ENCODE data around the gene LATS2. TPM values are rescaled to one million over a fixed set of nuclear protein-coding genes. Genes with fewer than 3 reads are reported as not detected.
A peak's percentile ranks its signal among the peaks of the same experiment; 100 is the strongest.

LATS2 gene
- total RNA-seq, 4 donors from 2014 or later: 49.8 to 93.8 (median 77.0) TPM

DNA sequence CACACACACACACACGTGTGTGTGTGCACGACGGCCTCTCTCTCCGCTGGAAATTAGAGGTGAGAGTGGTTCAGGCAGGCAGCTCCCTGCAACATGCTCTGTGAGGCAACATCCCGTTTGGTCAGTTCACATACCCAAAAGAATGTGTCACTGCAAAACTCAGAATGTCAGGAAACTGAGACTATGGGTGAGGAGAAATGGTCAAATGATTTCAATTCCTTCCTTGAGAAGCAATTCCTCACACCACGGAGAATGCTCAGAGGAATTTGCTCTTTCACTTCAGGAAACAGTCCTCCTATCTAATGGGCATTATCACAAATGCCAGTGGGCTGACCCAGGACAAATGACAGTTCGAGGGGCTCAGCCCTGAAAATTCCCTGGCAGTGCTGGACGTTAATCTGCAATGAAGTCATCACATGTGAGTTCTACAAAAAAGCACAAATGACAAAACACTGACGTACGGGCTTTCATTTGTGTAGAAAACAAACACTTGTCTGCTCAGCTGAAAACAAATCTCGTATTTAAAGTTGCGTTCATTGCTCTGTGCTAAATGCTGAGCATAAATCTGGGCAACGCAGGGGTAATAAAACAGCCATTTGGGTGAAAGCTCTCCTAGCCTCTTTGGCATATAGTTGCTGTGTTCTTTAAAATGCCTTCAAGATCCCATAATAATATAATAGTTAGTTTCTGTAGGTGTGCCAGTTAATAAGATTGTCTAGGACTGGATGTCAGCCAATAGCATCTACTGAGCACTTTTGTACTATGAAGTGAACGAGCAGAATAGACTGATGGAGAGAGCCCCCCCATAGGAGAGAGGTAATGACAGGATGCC, 18.6 kb upstream of the LATS2 start:
- DNase-seq (ENCODE audit: extremely low spot score): no peak
- no peaks in the 10 kb centered on the region for H3K9me3 ChIP-seq
- peaks cover 11 to 27% (median 16%) of the 10 kb centered on the region in 4 donors for H3K4me1 ChIP-seq
- no peaks in the 10 kb centered on the region for H3K27me3 ChIP-seq
- H3K4me3 ChIP-seq: peak overlapping the region in 3 of 4 donors; percentile 0 to 27 (median 6)
- H3K36me3 ChIP-seq: no peaks in the 10 kb centered on the region
- TF ChIP-seq EP300 (IDR thresholded peaks at IDR 0.05) (no peak), POLR2AphosphoS5 (IDR thresholded peaks at IDR 0.05) (no peak), POLR2A (IDR thresholded peaks at IDR 0.05; ENCODE audit: low read depth) (no peak)
- TF ChIP-seq, protein P1, sequence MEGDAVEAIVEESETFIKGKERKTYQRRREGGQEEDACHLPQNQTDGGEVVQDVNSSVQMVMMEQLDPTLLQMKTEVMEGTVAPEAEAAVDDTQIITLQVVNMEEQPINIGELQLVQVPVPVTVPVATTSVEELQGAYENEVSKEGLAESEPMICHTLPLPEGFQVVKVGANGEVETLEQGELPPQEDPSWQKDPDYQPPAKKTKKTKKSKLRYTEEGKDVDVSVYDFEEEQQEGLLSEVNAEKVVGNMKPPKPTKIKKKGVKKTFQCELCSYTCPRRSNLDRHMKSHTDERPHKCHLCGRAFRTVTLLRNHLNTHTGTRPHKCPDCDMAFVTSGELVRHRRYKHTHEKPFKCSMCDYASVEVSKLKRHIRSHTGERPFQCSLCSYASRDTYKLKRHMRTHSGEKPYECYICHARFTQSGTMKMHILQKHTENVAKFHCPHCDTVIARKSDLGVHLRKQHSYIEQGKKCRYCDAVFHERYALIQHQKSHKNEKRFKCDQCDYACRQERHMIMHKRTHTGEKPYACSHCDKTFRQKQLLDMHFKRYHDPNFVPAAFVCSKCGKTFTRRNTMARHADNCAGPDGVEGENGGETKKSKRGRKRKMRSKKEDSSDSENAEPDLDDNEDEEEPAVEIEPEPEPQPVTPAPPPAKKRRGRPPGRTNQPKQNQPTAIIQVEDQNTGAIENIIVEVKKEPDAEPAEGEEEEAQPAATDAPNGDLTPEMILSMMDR (IDR thresholded peaks at IDR 0.05): no peak
- H3K27ac ChIP-seq (replicated peaks in 1 of 4): peak overlapping the region in 3 of 4 donors; percentile 11 to 24 (median 23)
- intact Hi-C loops (cut with DNase I): no loop called here
- 62% methylated on average over 14 of the region's 14 CpGs for WGBS

DNA sequence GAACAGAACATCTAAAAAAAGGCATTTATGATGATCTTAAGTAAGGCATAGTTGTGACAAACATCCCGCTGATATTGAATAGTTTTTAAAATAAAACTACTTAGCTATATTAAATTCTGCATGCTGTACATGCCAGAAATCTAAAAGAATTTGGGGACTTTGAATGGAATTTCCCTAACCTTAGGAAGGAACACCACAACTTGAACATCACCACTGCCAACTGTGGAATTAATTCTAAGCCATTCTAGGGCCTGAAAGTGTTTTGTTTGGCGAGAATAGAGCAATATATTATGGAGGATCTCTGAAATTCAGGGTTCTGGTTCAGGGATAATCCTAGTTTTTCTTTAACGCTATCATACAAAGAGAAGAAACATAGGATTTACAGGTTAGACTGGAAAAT, 17.8 kb upstream of the LATS2 start:
- H3K36me3 ChIP-seq: no peaks in the 10 kb centered on the region
- 87% methylated on average over 3 of the region's 3 CpGs for WGBS
- intact Hi-C loops (cut with DNase I): no loop called here
- no peak for DNase-seq (ENCODE audit: extremely low spot score)
- no peaks in the 10 kb centered on the region for H3K9me3 ChIP-seq
- H3K4me1 ChIP-seq: peaks cover 11 to 34% (median 21%) of the 10 kb centered on the region in 4 donors
- H3K27ac ChIP-seq (replicated peaks in 1 of 4): peak overlapping the region in 3 of 4 donors; percentile 11 to 24 (median 23)
- no peak overlapping the region for H3K4me3 ChIP-seq
- TF ChIP-seq POLR2A (IDR thresholded peaks at IDR 0.05; ENCODE audit: low read depth) (no peak), POLR2AphosphoS5 (IDR thresholded peaks at IDR 0.05) (no peak), EP300 (IDR thresholded peaks at IDR 0.05) (no peak)
- TF ChIP-seq, protein P1 (IDR thresholded peaks at IDR 0.05): no peak
- H3K27me3 ChIP-seq: no peaks in the 10 kb centered on the region

GRCh38 chr13:21078501-21078900, 17.1 kb upstream of the LATS2 start:
- intact Hi-C loops (cut with DNase I): no loop called here
- no peaks in the 10 kb centered on the region for H3K27me3 ChIP-seq
- H3K4me1 ChIP-seq: peaks cover 11 to 34% (median 21%) of the 10 kb centered on the region in 4 donors
- H3K9me3 ChIP-seq: no peaks in the 10 kb centered on the region
- no peak for DNase-seq (ENCODE audit: extremely low spot score)
- WGBS: 81% methylated on average over 4 of the region's 4 CpGs
- H3K36me3 ChIP-seq: no peaks in the 10 kb centered on the region
- no peak overlapping the region for H3K27ac ChIP-seq (replicated peaks in 1 of 4)
- TF ChIP-seq, protein P1 (IDR thresholded peaks at IDR 0.05): no peak
- TF ChIP-seq POLR2AphosphoS5 (IDR thresholded peaks at IDR 0.05) (no peak), POLR2A (IDR thresholded peaks at IDR 0.05; ENCODE audit: low read depth) (no peak), EP300 (IDR thresholded peaks at IDR 0.05) (no peak)
- no peak overlapping the region for H3K4me3 ChIP-seq

GRCh38 chr13:21077788-21078353, 16.5 kb upstream of the LATS2 start:
- Histone ChIP-seq H3K27ac (replicated peaks in 1 of 4) (no peak overlapping the region), H3K4me1 (peaks cover 11 to 34% (median 21%) of the 10 kb centered on the region in 4 donors), H3K36me3 (no peaks in the 10 kb centered on the region), H3K4me3 (no peak overlapping the region), H3K9me3 (no peaks in the 10 kb centered on the region), H3K27me3 (no peaks in the 10 kb centered on the region)
- no peak for TF ChIP-seq POLR2AphosphoS5 (IDR thresholded peaks at IDR 0.05)
- TF ChIP-seq EP300 (IDR thresholded peaks at IDR 0.05): no peak
- no peak for TF ChIP-seq POLR2A (IDR thresholded peaks at IDR 0.05; ENCODE audit: low read depth)
- TF ChIP-seq, protein P1 (IDR thresholded peaks at IDR 0.05): no peak
- intact Hi-C loops (cut with DNase I): no loop called here
- 96% methylated on average over 24 of the region's 24 CpGs for WGBS
- DNase-seq (ENCODE audit: extremely low spot score): no peak

Measured in esophagus muscularis mucosa (tissue), 4 donors.